Mammary epithelial cell (primary cell): ENCODE data around the gene PSMB2.

ENCODE experiments used
- EZH2 ChIP-seq: IDR thresholded peaks from 2 replicates; pipeline ENCODE4 v1.6.1; 2012; ENCODE audit warnings: low read length, inconsistent platforms, borderline replicate concordance
- TF ChIP-seq, protein P1 (sequence below), 2 donors: IDR thresholded peaks in 1 of 2; conservative IDR thresholded peaks in 1 of 2; 2 replicates each; pipeline ENCODE4 v1.5.1; 2011 to 2012; ENCODE audit warnings: inconsistent platforms in 2 of 2, low read length in 2 of 2, mild to moderate bottlenecking in 2 of 2, control low read depth in 1 of 2, low read depth in 1 of 2; ENCODE audit not compliant: insufficient read depth in 1 of 2; ENCODE audit errors: extremely low read depth in 1 of 2

DNA sequence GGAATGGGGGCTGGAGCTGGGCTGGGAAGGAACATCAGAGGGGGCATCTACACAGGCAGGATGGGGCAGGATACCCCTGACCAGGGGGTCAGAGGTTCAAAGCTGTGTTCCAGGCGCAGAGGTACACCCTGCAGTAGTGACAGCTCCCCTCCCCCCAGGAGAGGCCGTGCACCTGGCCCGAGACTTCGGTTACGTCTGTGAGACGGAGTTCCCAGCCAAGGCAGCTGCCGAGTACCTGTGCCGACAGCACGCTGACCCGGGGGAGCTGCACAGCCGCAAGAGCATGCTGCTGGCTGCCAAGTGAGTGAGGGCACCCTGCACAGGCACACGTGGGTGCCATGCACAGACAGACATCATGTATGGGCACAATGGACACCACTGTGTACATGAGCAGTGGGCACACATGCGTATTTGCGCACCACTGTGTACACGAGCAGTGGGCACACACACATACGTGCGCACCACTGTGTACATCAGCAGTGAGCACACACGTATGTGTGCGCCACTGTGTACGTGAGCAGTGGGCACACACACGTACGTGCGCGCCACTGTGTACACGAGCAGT, 50.8 kb downstream of the PSMB2 start:
- TF ChIP-seq, protein P1, sequence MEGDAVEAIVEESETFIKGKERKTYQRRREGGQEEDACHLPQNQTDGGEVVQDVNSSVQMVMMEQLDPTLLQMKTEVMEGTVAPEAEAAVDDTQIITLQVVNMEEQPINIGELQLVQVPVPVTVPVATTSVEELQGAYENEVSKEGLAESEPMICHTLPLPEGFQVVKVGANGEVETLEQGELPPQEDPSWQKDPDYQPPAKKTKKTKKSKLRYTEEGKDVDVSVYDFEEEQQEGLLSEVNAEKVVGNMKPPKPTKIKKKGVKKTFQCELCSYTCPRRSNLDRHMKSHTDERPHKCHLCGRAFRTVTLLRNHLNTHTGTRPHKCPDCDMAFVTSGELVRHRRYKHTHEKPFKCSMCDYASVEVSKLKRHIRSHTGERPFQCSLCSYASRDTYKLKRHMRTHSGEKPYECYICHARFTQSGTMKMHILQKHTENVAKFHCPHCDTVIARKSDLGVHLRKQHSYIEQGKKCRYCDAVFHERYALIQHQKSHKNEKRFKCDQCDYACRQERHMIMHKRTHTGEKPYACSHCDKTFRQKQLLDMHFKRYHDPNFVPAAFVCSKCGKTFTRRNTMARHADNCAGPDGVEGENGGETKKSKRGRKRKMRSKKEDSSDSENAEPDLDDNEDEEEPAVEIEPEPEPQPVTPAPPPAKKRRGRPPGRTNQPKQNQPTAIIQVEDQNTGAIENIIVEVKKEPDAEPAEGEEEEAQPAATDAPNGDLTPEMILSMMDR (conservative IDR thresholded peaks at IDR 0.05 in 1 of 2, IDR thresholded peaks at IDR 0.05 in 1 of 2; ENCODE audit: extremely low read depth in 1 of 2, insufficient read depth in 1 of 2, low read depth in 1 of 2, low read length in 2 of 2): no peak
- no peak for TF ChIP-seq EZH2
